Measurements from ENCODE around the gene USP54. TPM values are rescaled to one million over a fixed set of nuclear protein-coding genes. Genes with fewer than 3 reads are reported as not detected.

Gene USP54
- total and polyA plus RNA-seq, 9 of the 15 experiments (the other 6 are each of a cell fraction or from before 2014, with no cell fraction given), result 3.8 to 40.1 (median 16.9) TPM

- ATAC-seq (no peak), DNase-seq (ENCODE audit: extremely low read depth in 1 of 4, low spot score in 3 of 4) (no peak), FAIRE-seq (no peak)
- Histone ChIP-seq H3K9ac (ENCODE audit: insufficient read depth in 1 of 2, low read depth in 2 of 2, low read length in 2 of 2) (no peak overlapping the region), H3K4me1 (replicated peaks in 1 of 2; ENCODE audit: control insufficient read depth in 2 of 2, insufficient read depth in 2 of 2, low read length in 2 of 2) (peaks cover 4 to 33% of the 10 kb centered on the region in 2 experiments), H3K79me2 (ENCODE audit: control insufficient read depth, insufficient read depth, low read length) (no peaks in the 10 kb centered on the region), H3K36me3 (ENCODE audit: control insufficient read depth, insufficient read depth, low read length) (no peaks in the 10 kb centered on the region), H3K27me3 (ENCODE audit: control insufficient read depth in 2 of 2, insufficient read depth in 2 of 2, low read length in 2 of 2) (no peaks in the 10 kb centered on the region), H2AFZ (ENCODE audit: low read depth, low read length) (no peak overlapping the region), H3K9me3 (replicated peaks; ENCODE audit: control insufficient read depth, insufficient read depth, low read depth, low read length) (no peaks in the 10 kb centered on the region; the same call in 1 of the 2 replicates), H3K27ac (ENCODE audit: extremely low read depth, low read depth, low read length) (no peak overlapping the region), H3K9me1 (ENCODE audit: control insufficient read depth, insufficient read depth, low read length) (no peaks in the 10 kb centered on the region), H3K4me3 (no peak overlapping the region), H4K20me1 (replicated peaks; ENCODE audit: control insufficient read depth, insufficient read depth, low read length) (no peaks in the 10 kb centered on the region), H3K4me2 (ENCODE audit: insufficient read depth, low read length) (no peak overlapping the region)
- intact Hi-C loops (cut with micrococcal nuclease) (no loop called here), in situ Hi-C loops (cut with MboI) (no loop called here)
- 69% methylated on average over 1 of the region's 1 CpG for WGBS (ENCODE audit: insufficient coverage, low coverage, missing lambda C conversion rate)
- BruUV-seq (replicated peaks), result no TSS peak
- ChIA-PET CTCF (ENCODE audit: low intra/inter-chr PET ratio) (interaction anchor here (0.5 kb wide), 1 partner anchor 262 kb away, joined by 3 read pairs; no protein-coding TSS in a partner anchor), POLR2A (no interaction called here)
- TF ChIP-seq BACH1 (tag; IDR thresholded peaks at IDR 0.05) (no peak), ZNF41 (CRISPR knock-in tag; conservative IDR thresholded peaks at IDR 0.05) (no peak), KAT7 (CRISPR knock-in tag; IDR thresholded peaks at IDR 0.05; ENCODE audit: borderline replicate concordance) (no peak), FOXA3 (CRISPR knock-in tag; conservative IDR thresholded peaks at IDR 0.05 in 1 of 2, IDR thresholded peaks at IDR 0.05 in 1 of 2) (no peak), NRF1 (conservative IDR thresholded peaks at IDR 0.05 in 1 of 2, IDR thresholded peaks at IDR 0.05 in 1 of 2) (peak; percentile 11 to 14; a peak in 1 of 4 replicates)
Observed at GRCh38 chr10:73588656-73589055, 2.5 kb downstream of the USP54 start.

GRCh38 chr10:73586583-73586984 lies 4.6 kb downstream of the USP54 start:
- Histone ChIP-seq H3K4me3 (no peak overlapping the region), H3K9me1 (ENCODE audit: control insufficient read depth, insufficient read depth, low read length) (no peaks in the 10 kb centered on the region), H3K27me3 (ENCODE audit: control insufficient read depth in 2 of 2, insufficient read depth in 2 of 2, low read length in 2 of 2) (no peaks in the 10 kb centered on the region), H3K27ac (ENCODE audit: extremely low read depth, low read depth, low read length) (peak overlapping the region; percentile 4; the same call in 1 of the 3 replicates), H3K4me1 (replicated peaks in 1 of 2; ENCODE audit: control insufficient read depth in 2 of 2, insufficient read depth in 2 of 2, low read length in 2 of 2) (peaks cover 4 to 20% of the 10 kb centered on the region in 2 experiments; a peak in 4 of 5 replicates), H4K20me1 (replicated peaks; ENCODE audit: control insufficient read depth, insufficient read depth, low read length) (no peaks in the 10 kb centered on the region), H2AFZ (ENCODE audit: low read depth, low read length) (peak overlapping the region; percentile 32; the same call in 1 of the 2 replicates), H3K9me3 (replicated peaks; ENCODE audit: control insufficient read depth, insufficient read depth, low read depth, low read length) (no peaks in the 10 kb centered on the region; the same call in 1 of the 2 replicates), H3K36me3 (ENCODE audit: control insufficient read depth, insufficient read depth, low read length) (no peaks in the 10 kb centered on the region), H3K4me2 (ENCODE audit: insufficient read depth, low read length) (no peak overlapping the region; the same call in 1 of the 2 replicates), H3K79me2 (ENCODE audit: control insufficient read depth, insufficient read depth, low read length) (no peaks in the 10 kb centered on the region), H3K9ac (ENCODE audit: insufficient read depth in 1 of 2, low read depth in 2 of 2, low read length in 2 of 2) (no peak overlapping the region)
- WGBS (ENCODE audit: insufficient coverage, low coverage, missing lambda C conversion rate), result 0% methylated on average over 1 of the region's 1 CpG
- DNase-seq (ENCODE audit: extremely low read depth in 1 of 4, low spot score in 3 of 4) (peak in 1 of 4 experiments; percentile 28), ATAC-seq (peak; percentile 64), FAIRE-seq (no peak)
- CTCF ChIA-PET (ENCODE audit: low intra/inter-chr PET ratio), result no interaction called here
- POLR2A ChIA-PET, result interaction anchor here (0.9 to 2.9 kb wide), 3 partner anchors 9 to 16 kb away, joined by 8 to 14 read pairs (median 8); no protein-coding TSS in a partner anchor
- intact Hi-C loops (cut with micrococcal nuclease), result no loop called here
- in situ Hi-C loops (cut with MboI), result no loop called here
- no TSS peak for BruUV-seq (replicated peaks)
- TF ChIP-seq CEBPG (CRISPR knock-in tag; IDR thresholded peaks at IDR 0.05) (peak; percentile 74), CEBPG (tag; conservative IDR thresholded peaks at IDR 0.05 in 1 of 2, IDR thresholded peaks at IDR 0.05 in 1 of 2) (peak; percentile 97 to 98), ZSCAN32 (CRISPR knock-in tag; IDR thresholded peaks at IDR 0.05) (peak; percentile 70; the same call in 1 of the 2 replicates), PBX2 (CRISPR knock-in tag; IDR thresholded peaks at IDR 0.05; ENCODE audit: low read depth) (0 out of 2 replicates have a peak, but pooled peaks have one; percentile 20), PBX2 (tag; conservative IDR thresholded peaks at IDR 0.05; ENCODE audit: low read depth) (peak; percentile 92)

Data from K562 (cell line).